Nephron (organoid): ENCODE data around the gene DENND1A.

Experiments
- H3K27ac Mint-ChIP-seq, 3 experiments: 2 replicates each; pipeline ENCODE4 v1.8.0; 2020; ENCODE audit warnings: mixed read lengths in 3 of 3, mild to moderate bottlenecking in 2 of 3, moderate library complexity in 1 of 3
- H3K27me3 Mint-ChIP-seq: 2 replicates; pipeline ENCODE4 v1.8.0; 2021; ENCODE audit warnings: low read depth, mild to moderate bottlenecking, moderate library complexity, mixed read lengths
- H3K36me3 Mint-ChIP-seq: 2 replicates; pipeline ENCODE4 v1.8.0; 2020; ENCODE audit warnings: low read depth, mixed read lengths
- H3K4me1 Mint-ChIP-seq: 2 replicates; pipeline ENCODE4 v1.8.0; 2020; ENCODE audit warnings: mixed read lengths
- H3K4me3 Mint-ChIP-seq, 3 experiments: 2 replicates each; pipeline ENCODE4 v1.8.0; 2020; ENCODE audit warnings: mild to moderate bottlenecking in 3 of 3, mixed read lengths in 3 of 3, moderate library complexity in 2 of 3
- H3K9me3 Mint-ChIP-seq: 2 replicates; pipeline ENCODE4 v1.8.0; 2020; ENCODE audit warnings: mixed read lengths
- TF ChIP-seq, protein P1 (sequence below), 3 experiments: fragments of 200-600 bp; sonication (generic); IDR thresholded peaks; one replicate each; pipeline ENCODE4 v1.5.0; 2021; ENCODE audit warnings: antibody characterized with exemption in 3 of 3; ENCODE audit not compliant: unreplicated experiment in 3 of 3

DENND1A gene

DNA sequence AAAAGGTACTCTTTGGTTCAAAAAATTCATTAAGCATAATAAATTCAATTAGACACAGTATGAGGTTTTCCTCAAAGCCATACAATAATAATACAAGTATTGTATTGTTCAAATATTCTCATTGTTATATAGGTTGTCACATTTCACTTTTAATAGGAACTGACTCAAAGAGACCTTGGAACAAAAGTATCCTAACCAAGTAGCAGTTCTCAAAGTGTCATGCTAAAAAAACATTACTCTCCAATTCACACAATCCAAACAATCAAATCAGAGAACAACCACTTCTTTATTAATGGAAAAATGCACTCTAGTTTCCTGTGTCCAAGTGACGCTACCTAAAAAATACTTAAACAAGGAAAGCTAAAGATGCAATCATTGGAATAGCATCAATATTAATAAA, 115.4 kb downstream of the DENND1A start:
- H3K4me1 Mint-ChIP-seq: no peaks in the 10 kb centered on the region
- H3K27me3 Mint-ChIP-seq: no peaks in the 10 kb centered on the region
- H3K36me3 Mint-ChIP-seq: no peaks in the 10 kb centered on the region
- no peaks in the 10 kb centered on the region for H3K9me3 Mint-ChIP-seq
- no peak overlapping the region for H3K27ac Mint-ChIP-seq
- TF ChIP-seq, protein P1, sequence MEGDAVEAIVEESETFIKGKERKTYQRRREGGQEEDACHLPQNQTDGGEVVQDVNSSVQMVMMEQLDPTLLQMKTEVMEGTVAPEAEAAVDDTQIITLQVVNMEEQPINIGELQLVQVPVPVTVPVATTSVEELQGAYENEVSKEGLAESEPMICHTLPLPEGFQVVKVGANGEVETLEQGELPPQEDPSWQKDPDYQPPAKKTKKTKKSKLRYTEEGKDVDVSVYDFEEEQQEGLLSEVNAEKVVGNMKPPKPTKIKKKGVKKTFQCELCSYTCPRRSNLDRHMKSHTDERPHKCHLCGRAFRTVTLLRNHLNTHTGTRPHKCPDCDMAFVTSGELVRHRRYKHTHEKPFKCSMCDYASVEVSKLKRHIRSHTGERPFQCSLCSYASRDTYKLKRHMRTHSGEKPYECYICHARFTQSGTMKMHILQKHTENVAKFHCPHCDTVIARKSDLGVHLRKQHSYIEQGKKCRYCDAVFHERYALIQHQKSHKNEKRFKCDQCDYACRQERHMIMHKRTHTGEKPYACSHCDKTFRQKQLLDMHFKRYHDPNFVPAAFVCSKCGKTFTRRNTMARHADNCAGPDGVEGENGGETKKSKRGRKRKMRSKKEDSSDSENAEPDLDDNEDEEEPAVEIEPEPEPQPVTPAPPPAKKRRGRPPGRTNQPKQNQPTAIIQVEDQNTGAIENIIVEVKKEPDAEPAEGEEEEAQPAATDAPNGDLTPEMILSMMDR (IDR thresholded peaks at IDR 0.05; ENCODE audit: unreplicated experiment in 3 of 3): no peak
- H3K4me3 Mint-ChIP-seq: no peak overlapping the region

DNA sequence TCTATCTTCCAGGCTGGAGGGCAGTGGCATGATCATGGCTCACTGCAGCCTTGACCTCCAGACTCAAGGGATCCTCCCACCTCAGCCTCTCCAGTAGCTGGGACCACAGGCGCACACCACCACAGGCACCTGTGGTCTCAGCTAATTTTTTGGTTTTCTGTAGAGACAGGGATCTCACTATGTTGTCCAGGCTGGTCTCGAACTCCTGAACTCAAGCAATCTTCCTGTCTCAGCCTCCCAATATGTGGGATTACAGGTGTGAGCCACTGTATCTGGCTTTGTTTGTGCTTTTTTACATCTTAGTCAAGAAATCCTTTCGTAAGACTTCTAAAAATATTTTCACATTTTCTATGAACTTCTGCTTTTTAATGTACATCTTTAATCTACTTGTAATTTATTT, 116.9 kb downstream of the DENND1A start:
- H3K27me3 Mint-ChIP-seq: no peaks in the 10 kb centered on the region
- no peak overlapping the region for H3K27ac Mint-ChIP-seq

DNA sequence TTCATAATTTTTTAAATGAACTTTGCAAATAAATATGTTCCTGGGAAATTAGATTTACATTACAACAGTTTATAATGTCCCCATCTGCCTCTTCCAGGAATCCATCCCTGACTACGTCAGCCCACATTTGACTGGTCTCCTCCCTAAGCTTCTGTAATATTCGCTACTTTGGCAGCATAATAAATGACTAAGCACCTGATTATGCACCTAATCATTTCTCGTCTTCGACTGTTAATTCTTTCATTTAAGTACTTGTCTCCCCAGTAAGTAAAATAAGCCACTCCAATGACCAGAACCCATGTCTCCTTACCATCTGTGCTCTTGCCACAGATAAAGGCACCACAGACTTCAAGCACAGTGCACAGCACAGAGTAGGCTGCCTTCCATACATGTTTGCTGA, 122.7 kb downstream of the DENND1A start:
- Mint-ChIP-seq H3K27me3 (no peaks in the 10 kb centered on the region), H3K27ac (no peak overlapping the region), H3K4me3 (no peak overlapping the region), H3K36me3 (no peaks in the 10 kb centered on the region), H3K4me1 (no peaks in the 10 kb centered on the region), H3K9me3 (no peaks in the 10 kb centered on the region)
- TF ChIP-seq, protein P1 (IDR thresholded peaks at IDR 0.05; ENCODE audit: unreplicated experiment in 3 of 3): no peak

More for the DNA sequence above, 116.9 kb downstream of the DENND1A start:
- no peaks in the 10 kb centered on the region for H3K9me3 Mint-ChIP-seq
- no peaks in the 10 kb centered on the region for H3K4me1 Mint-ChIP-seq
- H3K4me3 Mint-ChIP-seq: no peak overlapping the region
- no peaks in the 10 kb centered on the region for H3K36me3 Mint-ChIP-seq
- TF ChIP-seq, protein P1 (IDR thresholded peaks at IDR 0.05; ENCODE audit: unreplicated experiment in 3 of 3): no peak

DNA sequence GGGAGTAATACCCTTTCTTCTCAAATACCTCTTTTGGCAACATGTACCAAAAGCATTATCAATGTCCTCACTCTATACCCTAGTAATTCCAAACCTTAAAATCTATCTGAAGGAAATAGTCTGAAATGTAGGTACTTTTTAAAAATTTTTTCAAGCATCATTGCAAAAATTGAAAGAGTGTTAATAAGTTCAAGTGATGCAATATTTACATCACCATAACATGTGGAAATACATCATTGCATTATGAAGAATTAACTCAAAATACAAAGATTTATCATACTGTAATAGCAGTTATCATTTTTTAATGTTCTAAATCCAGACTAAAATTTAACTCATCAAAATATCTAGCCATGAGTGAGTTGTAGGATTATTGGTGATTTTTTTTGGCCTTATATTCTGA, 123.1 kb downstream of the DENND1A start:
- no peaks in the 10 kb centered on the region for H3K36me3 Mint-ChIP-seq
- no peaks in the 10 kb centered on the region for H3K9me3 Mint-ChIP-seq
- H3K27me3 Mint-ChIP-seq: no peaks in the 10 kb centered on the region
- H3K27ac Mint-ChIP-seq: no peak overlapping the region
- no peaks in the 10 kb centered on the region for H3K4me1 Mint-ChIP-seq
- no peak overlapping the region for H3K4me3 Mint-ChIP-seq
- TF ChIP-seq, protein P1 (IDR thresholded peaks at IDR 0.05; ENCODE audit: unreplicated experiment in 3 of 3): no peak

DNA sequence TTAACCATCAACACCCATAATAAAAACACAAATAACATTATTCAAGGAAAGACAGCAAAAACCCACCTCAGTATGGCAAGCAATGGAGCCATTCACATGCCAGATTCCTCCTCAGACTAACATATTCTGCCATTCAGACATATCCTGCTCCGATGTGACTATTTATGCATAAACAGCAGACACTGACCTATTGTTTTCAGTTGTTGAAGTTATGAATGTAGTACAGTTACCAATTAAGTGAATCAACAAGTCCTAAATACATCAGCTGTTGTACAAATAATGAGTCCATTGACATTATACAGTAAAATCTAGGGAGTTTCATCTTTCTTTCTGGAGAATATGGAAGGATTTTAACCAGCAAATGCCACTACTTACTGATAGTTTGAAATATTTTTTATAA, 131.7 kb downstream of the DENND1A start:
- H3K27me3 Mint-ChIP-seq: no peaks in the 10 kb centered on the region
- no peak overlapping the region for H3K4me3 Mint-ChIP-seq
- H3K4me1 Mint-ChIP-seq: peaks cover 6% of the 10 kb centered on the region
- H3K36me3 Mint-ChIP-seq: no peaks in the 10 kb centered on the region
- no peaks in the 10 kb centered on the region for H3K9me3 Mint-ChIP-seq
- H3K27ac Mint-ChIP-seq: no peak overlapping the region
- TF ChIP-seq, protein P1 (IDR thresholded peaks at IDR 0.05; ENCODE audit: unreplicated experiment in 3 of 3): no peak

DNA sequence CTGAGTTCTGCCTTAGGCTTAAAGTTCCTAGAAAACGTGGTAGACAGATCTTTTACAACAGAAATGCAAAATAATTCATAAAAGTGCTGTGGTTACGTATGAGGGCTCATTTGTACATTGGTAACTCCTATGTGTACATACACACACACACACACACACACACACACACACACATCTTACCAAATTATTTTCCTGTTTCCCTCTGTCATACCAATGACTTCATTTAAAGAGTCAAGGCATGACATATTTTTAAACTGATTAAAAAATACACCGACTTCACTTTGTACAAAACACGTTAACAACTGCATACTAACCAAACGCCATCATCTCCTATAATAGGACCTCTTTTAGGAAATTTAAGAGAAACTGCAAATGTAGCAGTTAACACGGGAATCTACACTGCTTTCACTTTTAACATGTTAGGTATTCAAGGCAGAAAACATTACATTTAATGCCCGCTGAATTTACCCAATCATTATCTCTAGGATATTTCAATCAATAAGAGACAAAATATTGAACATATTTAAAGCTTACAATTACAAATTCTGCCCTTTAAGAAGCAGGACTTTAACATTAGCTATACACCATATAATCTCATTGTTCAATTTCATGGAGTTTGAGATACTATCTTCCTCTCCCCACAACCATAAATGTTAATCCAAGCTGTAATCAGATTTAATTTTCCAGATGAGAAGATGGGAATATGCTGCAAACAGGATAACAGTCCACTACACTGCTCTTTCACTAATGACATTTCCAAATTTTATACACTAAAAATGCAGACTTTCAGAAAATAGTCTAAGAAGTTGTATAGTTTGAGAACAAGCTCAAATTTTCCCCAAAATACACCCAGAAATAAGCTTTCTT, 133.1 kb downstream of the DENND1A start:
- Mint-ChIP-seq H3K4me3 (no peak overlapping the region), H3K27me3 (no peaks in the 10 kb centered on the region), H3K9me3 (no peaks in the 10 kb centered on the region), H3K4me1 (peaks cover 6% of the 10 kb centered on the region), H3K36me3 (no peaks in the 10 kb centered on the region), H3K27ac (no peak overlapping the region)
- TF ChIP-seq, protein P1 (IDR thresholded peaks at IDR 0.05; ENCODE audit: unreplicated experiment in 3 of 3): no peak
